PFSK-1 (cell line): Measurements from ENCODE around the gene DNAH11.

ENCODE experiments used
- FOXP2 ChIP-seq: optimal IDR thresholded peaks from 2 replicates; pipeline ENCODE3; 2011; ENCODE audit warnings: borderline replicate concordance, control low read depth, inconsistent platforms; ENCODE audit not compliant: insufficient read depth; ENCODE audit errors: extremely low read length, extremely low read depth
- POLR2AphosphoS5 ChIP-seq: IDR thresholded peaks from 2 replicates; pipeline ENCODE4 v1.6.1; 2012; ENCODE audit warnings: low read depth, mild to moderate bottlenecking, control low read depth, low read length, moderate library complexity
- SIN3A ChIP-seq: IDR thresholded peaks from 2 replicates; pipeline ENCODE4 v1.6.1; 2012; ENCODE audit warnings: mild to moderate bottlenecking, low read length, moderate library complexity, borderline replicate concordance; ENCODE audit not compliant: insufficient read depth
- TAF1 ChIP-seq: IDR thresholded peaks from 2 replicates; pipeline ENCODE4 v1.6.1; 2012; ENCODE audit warnings: low read length, control low read depth, borderline replicate concordance; ENCODE audit not compliant: insufficient read depth
- TF ChIP-seq, protein P1 (sequence below), 2 experiments: IDR thresholded peaks; 2 replicates each; pipeline versions ENCODE4 v1.6.1 to v1.8.0; 2011 to 2012; ENCODE audit warnings: low read depth in 2 of 2, low read length in 2 of 2, control low read depth in 1 of 2, inconsistent platforms in 1 of 2, mild to moderate bottlenecking in 1 of 2, moderate library complexity in 1 of 2; ENCODE audit not compliant: insufficient read depth in 1 of 2

DNAH11 gene

DNA sequence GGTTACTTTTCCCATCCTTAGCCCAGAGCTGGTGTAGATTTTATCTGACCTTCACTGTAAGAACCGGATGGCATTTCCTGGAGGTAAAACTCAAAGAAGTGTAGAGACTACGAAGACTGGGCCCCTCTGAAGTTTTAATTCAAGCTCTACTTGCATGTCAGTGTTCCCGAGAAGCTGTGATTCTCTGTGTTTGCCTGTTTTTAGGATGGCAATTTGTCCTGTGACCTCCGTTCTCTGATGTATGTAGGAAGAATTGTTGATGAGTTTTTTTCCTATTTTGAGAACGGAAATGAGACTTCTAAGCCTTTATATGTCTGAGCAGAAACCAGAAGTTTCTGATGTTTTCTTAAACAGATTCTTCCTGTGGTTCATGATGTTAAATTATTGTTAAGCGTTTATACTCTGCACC lies 308.7 kb downstream of the DNAH11 start:
- TF ChIP-seq FOXP2 (no peak), TAF1 (no peak), SIN3A (no peak), POLR2AphosphoS5 (no peak)
- TF ChIP-seq, protein P1, sequence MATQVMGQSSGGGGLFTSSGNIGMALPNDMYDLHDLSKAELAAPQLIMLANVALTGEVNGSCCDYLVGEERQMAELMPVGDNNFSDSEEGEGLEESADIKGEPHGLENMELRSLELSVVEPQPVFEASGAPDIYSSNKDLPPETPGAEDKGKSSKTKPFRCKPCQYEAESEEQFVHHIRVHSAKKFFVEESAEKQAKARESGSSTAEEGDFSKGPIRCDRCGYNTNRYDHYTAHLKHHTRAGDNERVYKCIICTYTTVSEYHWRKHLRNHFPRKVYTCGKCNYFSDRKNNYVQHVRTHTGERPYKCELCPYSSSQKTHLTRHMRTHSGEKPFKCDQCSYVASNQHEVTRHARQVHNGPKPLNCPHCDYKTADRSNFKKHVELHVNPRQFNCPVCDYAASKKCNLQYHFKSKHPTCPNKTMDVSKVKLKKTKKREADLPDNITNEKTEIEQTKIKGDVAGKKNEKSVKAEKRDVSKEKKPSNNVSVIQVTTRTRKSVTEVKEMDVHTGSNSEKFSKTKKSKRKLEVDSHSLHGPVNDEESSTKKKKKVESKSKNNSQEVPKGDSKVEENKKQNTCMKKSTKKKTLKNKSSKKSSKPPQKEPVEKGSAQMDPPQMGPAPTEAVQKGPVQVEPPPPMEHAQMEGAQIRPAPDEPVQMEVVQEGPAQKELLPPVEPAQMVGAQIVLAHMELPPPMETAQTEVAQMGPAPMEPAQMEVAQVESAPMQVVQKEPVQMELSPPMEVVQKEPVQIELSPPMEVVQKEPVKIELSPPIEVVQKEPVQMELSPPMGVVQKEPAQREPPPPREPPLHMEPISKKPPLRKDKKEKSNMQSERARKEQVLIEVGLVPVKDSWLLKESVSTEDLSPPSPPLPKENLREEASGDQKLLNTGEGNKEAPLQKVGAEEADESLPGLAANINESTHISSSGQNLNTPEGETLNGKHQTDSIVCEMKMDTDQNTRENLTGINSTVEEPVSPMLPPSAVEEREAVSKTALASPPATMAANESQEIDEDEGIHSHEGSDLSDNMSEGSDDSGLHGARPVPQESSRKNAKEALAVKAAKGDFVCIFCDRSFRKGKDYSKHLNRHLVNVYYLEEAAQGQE (IDR thresholded peaks at IDR 0.05; ENCODE audit: insufficient read depth in 1 of 2, low read depth in 2 of 2, low read length in 2 of 2), result no peak

DNA sequence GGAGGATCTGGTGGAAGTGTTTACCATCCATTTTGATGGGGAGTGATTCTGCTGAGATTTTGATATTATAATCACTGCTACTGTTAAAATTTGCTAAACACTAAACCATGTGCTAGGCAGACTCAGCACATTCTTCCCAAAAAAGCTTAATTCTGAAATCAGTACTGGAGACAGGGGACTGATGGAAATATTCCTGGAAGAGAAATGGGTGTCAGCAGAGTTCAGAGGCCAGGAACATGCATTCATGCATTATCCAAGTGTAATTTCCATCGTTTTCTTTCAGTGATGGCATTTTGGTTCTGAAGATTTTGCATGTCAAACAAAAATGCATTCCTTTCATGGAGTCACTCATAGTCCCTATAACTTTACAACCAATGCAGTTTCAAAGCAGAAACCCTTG lies 323.9 kb downstream of the DNAH11 start:
- no peak for TF ChIP-seq POLR2AphosphoS5

DNA sequence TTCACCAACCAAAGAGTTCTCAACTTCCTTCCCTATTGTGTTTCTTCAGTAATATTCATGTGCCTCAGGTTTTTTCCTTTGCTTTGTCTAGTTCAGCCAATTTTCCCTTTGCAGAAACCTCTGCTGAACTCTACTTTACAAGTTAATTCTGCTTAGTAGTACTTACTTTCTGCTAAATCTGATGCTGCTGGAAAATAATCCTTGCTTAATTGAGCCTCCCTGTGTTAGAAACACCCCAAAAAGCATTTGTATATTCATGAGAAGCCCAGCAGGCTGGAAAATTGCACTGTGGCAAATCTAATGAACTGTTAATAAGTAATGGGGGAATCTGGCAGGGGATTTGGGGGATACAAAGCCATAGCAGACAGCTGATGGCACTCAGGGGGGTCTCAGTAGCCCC lies 324.4 kb downstream of the DNAH11 start:
- TF ChIP-seq, protein P1 (IDR thresholded peaks at IDR 0.05; ENCODE audit: insufficient read depth in 1 of 2, low read depth in 2 of 2, low read length in 2 of 2), result no peak
- TF ChIP-seq TAF1 (no peak), FOXP2 (no peak), SIN3A (no peak), POLR2AphosphoS5 (no peak)

DNA sequence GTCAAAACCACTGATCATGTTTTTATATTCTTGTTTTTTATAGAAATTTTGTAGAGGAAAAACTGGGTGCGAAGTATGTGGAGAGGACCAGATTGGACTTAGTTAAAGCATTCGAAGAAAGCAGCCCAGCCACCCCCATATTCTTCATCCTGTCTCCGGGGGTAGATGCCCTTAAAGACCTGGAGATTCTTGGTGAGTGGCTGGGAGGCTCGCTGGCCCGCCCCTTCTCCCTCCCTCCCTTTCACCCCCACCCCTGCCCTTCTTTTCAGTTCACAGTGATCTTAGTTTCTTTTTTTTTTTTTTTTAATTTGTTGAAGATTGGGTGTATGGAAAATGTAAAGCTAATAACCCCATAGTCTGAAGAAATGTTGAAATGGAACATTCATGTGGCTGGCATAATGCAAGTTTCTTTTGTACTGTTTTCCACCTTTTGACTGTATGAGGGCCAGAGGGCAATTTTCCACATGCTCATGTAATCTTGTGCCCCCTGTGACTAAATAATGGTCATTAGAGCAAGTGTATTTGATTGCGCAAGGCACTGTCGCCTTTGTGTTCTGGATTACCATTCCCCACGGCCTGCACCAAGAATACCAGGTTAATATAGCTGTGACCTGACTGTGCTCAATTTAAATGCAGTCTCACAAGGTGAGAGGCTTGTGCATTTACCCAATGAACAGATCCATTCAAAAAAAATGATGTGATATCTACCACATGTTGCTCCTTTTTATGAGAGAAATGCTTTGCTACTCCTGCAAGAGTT lies 325.2 kb downstream of the DNAH11 start:
- TF ChIP-seq FOXP2 (no peak), SIN3A (no peak), TAF1 (no peak), POLR2AphosphoS5 (no peak)
- TF ChIP-seq, protein P1 (IDR thresholded peaks at IDR 0.05; ENCODE audit: insufficient read depth in 1 of 2, low read depth in 2 of 2, low read length in 2 of 2), result no peak

DNA sequence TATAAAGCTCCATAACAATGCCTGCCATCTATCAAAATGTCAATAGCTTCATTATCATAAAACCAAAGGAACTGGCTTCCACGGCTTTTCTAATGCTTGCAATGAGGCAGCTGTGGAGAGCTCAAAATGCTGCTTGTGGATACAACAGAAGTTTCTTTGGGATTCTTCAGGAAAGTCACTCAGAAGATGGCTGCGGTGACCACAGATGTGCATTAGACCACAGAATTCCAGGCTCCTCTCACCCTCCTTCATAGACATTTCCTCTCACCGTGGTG lies 325.7 kb downstream of the DNAH11 start:
- TF ChIP-seq FOXP2 (no peak), TAF1 (no peak), SIN3A (no peak), POLR2AphosphoS5 (no peak)
- TF ChIP-seq, protein P1 (IDR thresholded peaks at IDR 0.05; ENCODE audit: insufficient read depth in 1 of 2, low read depth in 2 of 2, low read length in 2 of 2), result no peak
